ENCODE data around the gene TMEM235.
A peak's percentile ranks its signal among the peaks of the same experiment; 100 is the strongest.

Gene TMEM235

DNA sequence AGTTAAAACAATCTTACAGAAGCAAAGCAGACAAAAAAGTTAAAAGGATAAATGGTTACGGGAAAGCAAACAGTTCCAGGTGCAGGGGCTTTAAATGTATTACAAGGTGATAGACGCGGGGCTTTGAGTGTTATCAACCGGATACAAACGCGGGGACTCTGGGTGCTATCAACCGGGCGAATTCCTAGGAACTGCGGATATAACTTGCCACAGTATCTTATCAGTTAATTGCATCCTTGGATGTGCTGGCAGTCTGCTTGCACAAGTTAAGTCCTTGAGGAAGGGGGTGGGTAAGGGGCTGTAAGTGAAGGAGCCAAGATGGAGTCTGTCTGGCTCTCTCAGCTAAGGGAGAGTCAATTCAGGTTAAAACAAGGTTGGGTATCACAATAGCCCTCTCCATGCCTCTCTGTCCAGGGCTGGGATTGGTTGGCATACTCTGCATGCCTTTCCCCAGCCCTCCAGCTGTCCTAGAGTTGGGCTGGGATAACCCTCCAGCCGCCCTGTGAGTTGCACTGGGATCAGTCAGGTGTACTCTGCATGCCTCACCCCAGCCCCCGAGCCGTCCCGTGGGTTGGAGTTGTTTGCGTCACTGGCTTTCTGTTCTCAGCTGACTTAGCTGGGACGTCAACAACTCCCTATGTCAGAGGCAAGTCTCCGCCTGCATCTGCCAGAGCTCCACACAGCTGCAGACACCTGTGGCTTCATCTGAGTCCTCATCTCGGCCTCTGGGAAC lies 40.9 kb downstream of the TMEM235 start:
- DNase-seq (ENCODE audit: low read depth in 2 of 2) = peak; percentile 54 to 68

DNA sequence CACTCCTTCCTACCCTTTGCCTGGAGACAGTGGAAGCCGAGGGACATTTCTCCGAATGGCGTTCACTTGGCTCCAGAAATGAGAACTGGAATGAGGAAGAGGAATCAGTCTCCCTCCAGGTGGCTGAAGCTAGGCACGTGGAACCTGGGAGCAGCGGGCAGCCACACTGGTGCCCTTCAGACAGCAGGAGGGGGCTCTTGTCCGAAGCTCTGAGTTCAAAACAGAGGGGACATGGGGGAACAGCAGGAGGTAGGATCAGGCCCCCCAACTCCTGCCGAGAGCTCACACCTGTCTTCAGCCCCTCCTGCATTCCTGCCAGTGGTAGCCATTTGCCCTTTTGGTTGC lies 41.5 kb downstream of the TMEM235 start:
- no peak for DNase-seq (ENCODE audit: low read depth in 2 of 2)

DNA sequence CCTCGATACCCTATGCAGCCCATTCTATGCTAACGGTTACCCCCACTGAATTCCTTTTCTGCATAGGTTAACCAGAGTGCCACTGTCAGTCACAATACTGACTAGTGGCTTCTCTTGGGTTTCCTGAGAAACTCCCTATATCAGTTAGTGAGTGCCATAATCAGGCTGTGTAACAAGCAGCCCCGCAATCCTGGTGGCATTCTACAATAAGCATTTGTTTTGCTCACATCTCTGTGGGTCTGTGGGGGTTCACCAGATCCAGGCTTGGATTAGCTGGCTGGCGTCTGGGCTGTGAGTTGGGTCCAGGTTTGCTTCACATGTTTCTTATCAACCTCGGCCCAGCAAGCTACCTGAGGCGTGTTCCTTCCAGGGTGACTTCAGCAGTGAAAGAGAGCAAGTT lies 42.4 kb downstream of the TMEM235 start:
- no peak for DNase-seq (ENCODE audit: low read depth in 2 of 2)

DNA sequence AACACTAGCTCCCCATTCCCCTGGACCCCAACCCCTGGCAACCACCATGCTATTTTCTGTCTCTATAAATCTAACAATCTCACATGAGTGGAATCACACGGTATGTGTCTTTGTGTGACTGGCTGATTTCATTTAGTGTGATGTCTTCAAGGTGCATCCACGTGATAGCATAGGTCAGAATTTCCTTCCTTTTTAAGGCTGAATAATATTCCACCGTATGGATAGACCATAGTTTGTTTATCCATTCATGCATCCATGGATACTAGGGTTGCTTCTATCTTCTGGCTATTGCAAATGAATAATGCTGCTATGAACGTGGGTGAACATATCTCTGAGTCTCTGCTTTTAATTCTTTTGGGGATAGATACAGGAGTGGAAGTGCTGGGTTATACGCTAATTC lies 43.9 kb downstream of the TMEM235 start:
- DNase-seq (ENCODE audit: low read depth in 2 of 2) = no peak

DNA sequence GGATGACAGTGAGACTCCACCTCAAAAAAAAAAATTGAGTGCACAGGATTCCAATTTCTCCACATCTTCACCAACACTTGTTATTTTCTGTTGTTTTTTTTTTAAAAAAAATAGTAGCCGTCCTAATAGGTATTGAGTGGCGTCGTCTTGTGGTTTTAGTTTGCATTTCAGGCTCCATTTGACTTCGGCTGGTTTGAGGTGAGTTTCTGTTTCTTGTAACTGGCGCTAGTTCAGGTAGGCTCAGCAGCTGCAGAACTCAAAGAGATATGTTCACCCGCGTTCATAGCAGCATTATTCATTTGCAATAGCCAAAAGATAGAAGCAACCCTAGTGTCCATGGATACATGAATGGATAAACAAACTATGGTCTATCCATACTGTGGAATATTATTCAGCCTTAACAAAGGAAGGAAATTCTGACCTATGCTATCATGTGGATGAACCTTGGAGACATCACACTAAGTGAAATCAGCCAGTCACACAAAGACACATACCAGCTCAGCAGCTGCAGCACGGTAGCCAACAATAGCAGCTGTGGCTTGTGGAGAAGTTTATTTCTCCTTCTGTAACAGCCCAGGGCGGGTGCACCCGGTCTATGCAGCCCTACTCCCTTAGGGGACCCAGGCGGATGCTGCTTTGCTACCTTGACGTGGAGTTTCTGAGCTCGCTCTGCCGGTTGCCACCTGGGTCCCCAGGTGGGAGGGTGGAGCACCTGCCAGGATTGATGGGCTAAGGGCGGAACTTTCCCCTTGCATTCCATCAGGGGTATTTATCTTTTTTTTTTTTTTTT lies 44.9 kb downstream of the TMEM235 start:
- DNase-seq (ENCODE audit: low read depth in 2 of 2) = no peak

DNA sequence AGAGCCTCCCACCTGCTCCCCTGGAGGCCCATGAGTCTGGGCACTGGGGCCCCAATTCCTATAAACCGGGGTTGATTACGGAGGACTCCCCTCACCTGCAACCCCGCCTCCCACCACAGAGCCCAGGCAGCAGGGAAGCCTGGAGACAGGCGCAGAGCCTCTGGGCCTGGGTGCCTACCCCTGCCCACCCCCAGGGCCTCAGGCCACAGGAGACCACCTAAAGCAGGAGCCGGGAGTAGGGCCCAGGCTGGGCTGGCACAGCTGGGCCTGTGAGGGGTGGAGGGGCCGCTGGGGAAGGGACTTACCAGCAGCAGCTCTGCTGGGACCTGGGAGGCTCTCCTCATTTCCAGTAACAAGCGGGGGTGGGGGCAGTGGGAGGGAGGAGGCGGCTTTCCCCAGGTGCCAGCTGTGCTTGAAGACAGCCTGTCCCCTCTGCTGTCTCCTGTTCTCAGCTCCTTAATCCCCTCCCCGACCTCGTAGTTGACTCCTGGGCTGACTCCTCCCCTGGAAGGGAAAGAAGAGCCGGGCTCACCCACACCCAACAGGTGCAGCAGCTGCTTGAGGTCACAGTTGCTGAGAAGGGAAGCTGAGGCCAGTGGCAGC lies 46.8 kb downstream of the TMEM235 start:
- no peak for DNase-seq (ENCODE audit: low read depth in 2 of 2)

DNA sequence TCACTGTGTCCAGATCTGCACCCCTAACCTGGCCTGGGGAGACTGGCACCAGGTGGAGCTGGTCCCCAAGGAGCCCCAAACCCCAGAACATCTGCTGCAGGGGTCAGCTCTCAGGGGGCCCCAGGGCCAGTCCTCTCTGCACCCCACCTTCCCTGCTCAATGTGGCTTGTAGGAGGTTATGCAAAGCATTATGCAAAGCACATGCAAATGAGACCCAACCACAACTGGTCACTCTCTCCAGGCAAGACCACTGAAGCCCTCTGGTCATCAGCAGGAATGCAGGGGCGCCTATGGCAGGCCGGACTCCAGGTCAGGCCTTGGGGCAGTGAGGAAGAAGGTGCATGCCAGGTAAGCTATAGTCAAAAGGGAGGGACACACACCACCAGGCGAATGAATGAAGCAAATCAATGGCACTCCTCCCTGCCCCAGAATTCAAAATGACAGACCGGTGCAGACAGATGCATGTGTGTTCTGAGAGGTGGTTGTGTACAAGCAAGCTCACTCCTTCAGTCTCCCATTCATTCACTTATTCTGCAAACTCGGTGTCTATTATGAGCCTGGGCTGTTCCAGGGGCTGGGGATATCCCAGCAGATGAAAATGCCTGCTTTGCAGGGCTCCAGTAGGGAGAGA lies 48.0 kb downstream of the TMEM235 start:
- DNase-seq (ENCODE audit: low read depth in 2 of 2) = no peak

GRCh38 chr17:78281249-78281845 lies 49.9 kb downstream of the TMEM235 start:
- DNase-seq (ENCODE audit: low read depth in 2 of 2) = no peak

DNA sequence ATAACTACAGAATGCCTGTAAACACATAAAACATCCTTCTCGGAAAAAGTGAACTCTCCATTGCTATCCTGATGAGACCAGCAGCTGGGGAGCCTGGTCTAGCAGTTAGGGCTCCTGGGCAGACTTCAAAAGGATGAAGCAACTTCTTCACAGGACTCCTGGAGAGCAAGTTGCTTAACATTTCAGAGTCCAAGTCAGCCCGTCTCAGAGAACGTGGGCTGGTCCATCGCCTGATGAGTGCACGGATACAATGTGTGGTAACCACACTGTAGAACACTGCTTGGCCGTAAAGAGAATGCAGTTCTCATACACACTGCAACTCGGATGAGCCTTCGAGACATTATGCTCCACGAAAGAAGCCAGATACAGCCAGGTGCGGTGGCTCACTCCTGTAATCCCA lies 52.7 kb downstream of the TMEM235 start:
- no peak for DNase-seq (ENCODE audit: low read depth in 2 of 2)

GRCh38 chr17:78289004-78289403 lies 57.6 kb downstream of the TMEM235 start:
- DNase-seq (ENCODE audit: low read depth in 2 of 2) = no peak

GRCh38 chr17:78289802-78290363 lies 58.5 kb downstream of the TMEM235 start:
- DNase-seq (ENCODE audit: low read depth in 2 of 2) = peak; percentile 62 to 70

Data from stimulated activated CD4-positive, alpha-beta T cell treated with anti-CD3 and anti-CD28 coated beads, Interleukin-15, amount 100 ng/mL, for 48 hours (primary cell).